ENCODE measurements around the gene PRDM11. TPM values are rescaled to one million over a fixed set of nuclear protein-coding genes. Genes with fewer than 3 reads are reported as not detected.
A peak's percentile ranks its signal among the peaks of the same experiment; 100 is the strongest.

PRDM11 gene
- total RNA-seq, 2 donors from 2014 or later, result 1.2 to 2.0 TPM

- Mint-ChIP-seq H3K27ac (no peak overlapping the region), H3K27me3 (ENCODE audit: low read depth) (no peaks in the 10 kb centered on the region)
- ATAC-seq (replicated peaks in 1 of 2), result no peak
Measured at GRCh38 chr11:45204761-45205160, 58.3 kb downstream of the PRDM11 start.

GRCh38 chr11:45205978-45206377 is 59.5 kb downstream of the PRDM11 start:
- Mint-ChIP-seq H3K27ac (no peak overlapping the region), H3K4me3 (no peak overlapping the region), H3K27me3 (ENCODE audit: low read depth) (no peaks in the 10 kb centered on the region), H3K36me3 (ENCODE audit: insufficient read depth in 2 of 2) (peaks cover 0 to 2% of the 10 kb centered on the region in 2 donors), H3K9me3 (peaks cover 0 to 2% of the 10 kb centered on the region in 2 donors), H3K4me1 (ENCODE audit: low read depth) (peaks cover 6% of the 10 kb centered on the region)
- ATAC-seq (replicated peaks in 1 of 2) (no peak), DNase-seq (no peak)

More at GRCh38 chr11:45204761-45205160, 58.3 kb downstream of the PRDM11 start:
- Mint-ChIP-seq H3K4me3 (no peak overlapping the region), H3K9me3 (peaks cover 0 to 2% of the 10 kb centered on the region in 2 donors), H3K4me1 (ENCODE audit: low read depth) (peaks cover 6% of the 10 kb centered on the region), H3K36me3 (ENCODE audit: insufficient read depth in 2 of 2) (peaks cover 0 to 2% of the 10 kb centered on the region in 2 donors)
- DNase-seq, result no peak

GRCh38 chr11:45208135-45208534 is 61.7 kb downstream of the PRDM11 start:
- Mint-ChIP-seq H3K4me1 (ENCODE audit: low read depth) (peaks cover 6% of the 10 kb centered on the region), H3K27ac (no peak overlapping the region), H3K4me3 (no peak overlapping the region), H3K9me3 (no peaks in the 10 kb centered on the region), H3K27me3 (ENCODE audit: low read depth) (no peaks in the 10 kb centered on the region), H3K36me3 (ENCODE audit: insufficient read depth in 2 of 2) (no peaks in the 10 kb centered on the region)
- DNase-seq (no peak), ATAC-seq (replicated peaks in 1 of 2) (no peak)

DNA sequence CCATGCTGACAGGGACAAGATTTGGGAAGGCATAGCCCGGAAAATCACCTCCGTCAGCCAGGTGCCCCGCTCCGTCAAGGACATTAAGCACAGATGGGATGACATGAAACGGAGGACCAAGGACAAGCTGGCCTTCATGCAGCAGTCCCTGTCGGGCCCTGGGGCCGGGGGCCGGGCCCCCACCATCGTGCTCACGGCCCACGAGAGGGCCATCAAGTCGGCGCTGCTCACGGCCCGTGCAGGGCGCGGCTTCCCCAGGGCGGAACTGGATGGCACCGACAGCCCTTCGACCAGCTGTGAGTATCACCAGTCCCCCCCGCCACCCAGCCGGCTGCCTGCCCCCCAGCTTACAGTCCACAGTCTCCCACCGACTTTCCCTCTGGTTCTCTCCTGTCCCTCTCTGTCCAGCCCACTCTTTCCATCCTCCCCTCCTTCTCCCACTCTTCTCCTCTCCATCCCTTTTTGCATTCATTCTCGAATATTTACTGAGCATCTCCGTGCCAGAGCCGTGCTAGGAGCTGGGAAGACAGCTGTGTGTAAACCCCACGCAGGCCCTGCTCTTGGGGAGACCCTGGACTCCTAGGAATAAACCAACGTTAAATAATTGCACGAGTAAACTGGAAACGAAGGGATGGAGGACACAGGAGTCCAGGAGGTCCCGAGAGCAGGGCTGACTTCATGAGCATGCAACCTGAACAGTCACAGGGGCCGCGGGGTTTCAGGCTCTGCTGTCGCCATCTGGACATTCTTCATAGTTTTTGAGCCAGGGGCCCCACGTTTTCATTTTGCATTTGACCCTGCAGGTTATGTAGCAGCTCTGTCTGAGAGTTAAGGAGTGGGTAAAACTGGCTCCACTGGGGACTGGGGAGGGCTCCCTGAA is 62.8 kb downstream of the PRDM11 start:
- no peak for ATAC-seq (replicated peaks in 1 of 2)
- Mint-ChIP-seq H3K27ac (no peak overlapping the region), H3K4me1 (ENCODE audit: low read depth) (peaks cover 6% of the 10 kb centered on the region), H3K27me3 (ENCODE audit: low read depth) (no peaks in the 10 kb centered on the region), H3K36me3 (ENCODE audit: insufficient read depth in 2 of 2) (no peaks in the 10 kb centered on the region), H3K9me3 (no peaks in the 10 kb centered on the region), H3K4me3 (no peak overlapping the region)
- DNase-seq, result no peak

GRCh38 chr11:45209891-45210699 is 63.7 kb downstream of the PRDM11 start:
- ATAC-seq (replicated peaks in 1 of 2) (no peak), DNase-seq (no peak)
- H3K36me3 Mint-ChIP-seq (ENCODE audit: insufficient read depth in 2 of 2), result no peaks in the 10 kb centered on the region
- H3K4me1 Mint-ChIP-seq (ENCODE audit: low read depth), result peaks cover 7% of the 10 kb centered on the region
- no peaks in the 10 kb centered on the region for H3K27me3 Mint-ChIP-seq (ENCODE audit: low read depth)
- no peak overlapping the region for H3K27ac Mint-ChIP-seq
- no peak overlapping the region for H3K4me3 Mint-ChIP-seq
- no peaks in the 10 kb centered on the region for H3K9me3 Mint-ChIP-seq

DNA sequence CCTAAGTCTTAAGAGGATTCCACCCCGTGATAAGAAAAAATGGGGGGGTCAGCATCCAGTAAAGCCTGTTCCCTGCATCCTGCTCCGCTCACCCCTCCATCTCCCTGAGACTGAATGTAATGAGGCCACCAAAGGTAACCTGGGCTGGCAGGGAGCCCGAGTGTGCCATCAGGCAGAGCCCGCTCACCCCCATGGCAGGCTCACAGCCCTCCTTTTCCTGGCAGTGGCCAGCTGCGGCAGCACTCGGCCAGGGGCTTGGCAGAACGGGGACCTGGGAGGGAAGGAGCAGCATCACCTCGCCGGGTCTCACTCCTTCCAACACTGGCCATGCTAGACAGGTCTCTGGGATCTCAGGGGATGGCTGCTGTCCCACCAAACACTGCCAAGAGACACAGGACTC is 64.4 kb downstream of the PRDM11 start:
- Mint-ChIP-seq H3K27me3 (ENCODE audit: low read depth) (no peaks in the 10 kb centered on the region), H3K9me3 (no peaks in the 10 kb centered on the region)
- ATAC-seq (replicated peaks in 1 of 2), result no peak

DNA sequence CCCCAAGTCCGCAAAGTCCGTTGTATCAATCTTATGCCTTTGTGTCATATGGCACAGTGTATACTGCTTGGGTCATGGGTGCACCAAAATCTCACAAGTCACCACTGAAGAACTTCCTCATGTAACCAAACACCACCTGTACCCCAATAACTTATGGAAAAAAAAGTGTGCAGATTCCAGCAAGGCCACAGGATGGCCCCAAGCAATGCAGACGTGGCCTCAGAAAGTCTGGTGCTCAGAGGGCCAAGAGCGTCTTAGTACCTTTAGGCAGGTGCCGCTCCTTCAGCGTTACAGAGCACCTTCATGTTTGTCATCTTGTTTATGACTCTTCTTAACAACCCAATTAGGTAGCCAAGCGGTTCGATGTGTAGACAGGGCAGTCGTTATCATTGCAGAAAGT is 65.3 kb downstream of the PRDM11 start:
- ATAC-seq (replicated peaks in 1 of 2) (no peak), DNase-seq (no peak)
- H3K4me3 Mint-ChIP-seq, result no peak overlapping the region
- H3K27ac Mint-ChIP-seq, result peak overlapping the region; percentile 58
- H3K36me3 Mint-ChIP-seq (ENCODE audit: insufficient read depth in 2 of 2), result no peaks in the 10 kb centered on the region
- no peaks in the 10 kb centered on the region for H3K27me3 Mint-ChIP-seq (ENCODE audit: low read depth)
- peaks cover 11% of the 10 kb centered on the region for H3K4me1 Mint-ChIP-seq (ENCODE audit: low read depth)
- no peaks in the 10 kb centered on the region for H3K9me3 Mint-ChIP-seq

More for the DNA sequence above, 64.4 kb downstream of the PRDM11 start:
- H3K27ac Mint-ChIP-seq, result no peak overlapping the region
- no peak overlapping the region for H3K4me3 Mint-ChIP-seq
- DNase-seq, result no peak
- no peaks in the 10 kb centered on the region for H3K36me3 Mint-ChIP-seq (ENCODE audit: insufficient read depth in 2 of 2)
- H3K4me1 Mint-ChIP-seq (ENCODE audit: low read depth), result peaks cover 11% of the 10 kb centered on the region

GRCh38 chr11:45212566-45213315 is 66.3 kb downstream of the PRDM11 start:
- H3K27ac Mint-ChIP-seq, result no peak overlapping the region
- no peaks in the 10 kb centered on the region for H3K36me3 Mint-ChIP-seq (ENCODE audit: insufficient read depth in 2 of 2)
- H3K4me1 Mint-ChIP-seq (ENCODE audit: low read depth), result peaks cover 11% of the 10 kb centered on the region
- no peaks in the 10 kb centered on the region for H3K27me3 Mint-ChIP-seq (ENCODE audit: low read depth)
- no peaks in the 10 kb centered on the region for H3K9me3 Mint-ChIP-seq
- ATAC-seq (replicated peaks in 1 of 2), result no peak
- DNase-seq, result no peak
- H3K4me3 Mint-ChIP-seq, result no peak overlapping the region

DNA sequence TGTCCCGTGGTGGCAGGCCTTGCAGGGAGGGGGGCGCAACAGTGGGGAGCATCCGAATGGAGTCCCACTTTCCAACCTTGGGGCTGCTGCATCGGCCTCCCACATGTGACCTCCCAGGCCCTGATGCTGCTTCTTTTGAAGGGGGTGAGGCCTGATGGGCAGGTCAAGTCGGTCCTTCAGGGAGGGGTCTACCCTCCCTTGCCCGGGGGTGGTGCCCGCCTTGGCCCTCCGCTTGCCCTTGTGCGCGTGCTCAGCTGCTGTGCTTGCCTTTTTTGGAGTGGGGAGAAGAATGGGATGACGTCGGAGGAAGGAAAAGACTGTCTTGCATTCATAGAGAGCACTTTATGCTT is 66.9 kb downstream of the PRDM11 start:
- Mint-ChIP-seq H3K27ac (no peak overlapping the region), H3K4me1 (ENCODE audit: low read depth) (peaks cover 11% of the 10 kb centered on the region), H3K36me3 (ENCODE audit: insufficient read depth in 2 of 2) (no peaks in the 10 kb centered on the region), H3K4me3 (no peak overlapping the region), H3K9me3 (no peaks in the 10 kb centered on the region), H3K27me3 (ENCODE audit: low read depth) (no peaks in the 10 kb centered on the region)
- no peak for DNase-seq
- ATAC-seq (replicated peaks in 1 of 2), result no peak

DNA sequence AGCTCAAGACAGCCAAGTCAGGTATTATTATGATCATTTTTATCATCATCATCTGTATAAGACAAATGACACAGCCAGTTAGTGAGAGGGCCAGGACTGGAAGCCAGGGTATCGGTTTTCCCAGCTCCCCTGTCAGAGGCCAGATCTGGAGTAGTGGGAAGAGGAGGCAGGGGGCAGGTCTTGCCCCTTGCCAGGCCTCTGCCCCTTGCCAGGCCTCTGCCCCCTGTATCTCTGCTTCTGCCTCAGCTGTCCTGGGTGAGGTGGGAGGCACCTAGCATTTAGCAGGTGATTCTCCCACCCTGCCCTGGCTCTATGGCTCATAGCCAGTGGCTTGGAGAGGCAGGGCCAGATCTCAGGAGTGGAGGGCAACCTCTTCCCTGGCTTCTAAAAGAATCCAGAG is 67.3 kb downstream of the PRDM11 start:
- no peaks in the 10 kb centered on the region for H3K9me3 Mint-ChIP-seq
- no peak overlapping the region for H3K27ac Mint-ChIP-seq
- H3K4me3 Mint-ChIP-seq, result no peak overlapping the region
- H3K27me3 Mint-ChIP-seq (ENCODE audit: low read depth), result no peaks in the 10 kb centered on the region
- no peaks in the 10 kb centered on the region for H3K36me3 Mint-ChIP-seq (ENCODE audit: insufficient read depth in 2 of 2)
- no peak for ATAC-seq (replicated peaks in 1 of 2)
- H3K4me1 Mint-ChIP-seq (ENCODE audit: low read depth), result peaks cover 11% of the 10 kb centered on the region
- DNase-seq, result no peak

GRCh38 chr11:45215098-45215865 is 68.8 kb downstream of the PRDM11 start:
- no peaks in the 10 kb centered on the region for H3K9me3 Mint-ChIP-seq
- H3K36me3 Mint-ChIP-seq (ENCODE audit: insufficient read depth in 2 of 2), result no peaks in the 10 kb centered on the region
- peaks cover 5% of the 10 kb centered on the region for H3K4me1 Mint-ChIP-seq (ENCODE audit: low read depth)
- no peaks in the 10 kb centered on the region for H3K27me3 Mint-ChIP-seq (ENCODE audit: low read depth)
- ATAC-seq (replicated peaks in 1 of 2) (no peak), DNase-seq (no peak)
- H3K27ac Mint-ChIP-seq, result no peak overlapping the region
- H3K4me3 Mint-ChIP-seq, result no peak overlapping the region

- no peaks in the 10 kb centered on the region for H3K27me3 Mint-ChIP-seq (ENCODE audit: low read depth)
- H3K4me3 Mint-ChIP-seq, result no peak overlapping the region
- no peaks in the 10 kb centered on the region for H3K36me3 Mint-ChIP-seq (ENCODE audit: insufficient read depth in 2 of 2)
- H3K27ac Mint-ChIP-seq, result peak overlapping the region; percentile 22
- DNase-seq (no peak), ATAC-seq (replicated peaks in 1 of 2) (no peak)
- H3K9me3 Mint-ChIP-seq, result no peaks in the 10 kb centered on the region
- peaks cover 5% of the 10 kb centered on the region for H3K4me1 Mint-ChIP-seq (ENCODE audit: low read depth)
Measured at GRCh38 chr11:45216031-45216430, 69.6 kb downstream of the PRDM11 start.
